NCI-H2107 treated with DMSO at 0.1 percent for 48 hours (cell line): ENCODE data around the gene SEMA3B.
"Not testable (repeated sequence)": the region's sequence is repeated elsewhere in the genome, so short reads cannot be mapped to it uniquely, and the experiment has no call there.

ENCODE experiments used
- DNase-seq: peaks from one replicate; lab custom pipeline; 2025; ENCODE audit not compliant: unreplicated experiment; lab: John Stamatoyannopoulos, UW

The SEMA3B gene

GRCh38 chr3:50237754-50238548 is 31.0 kb upstream of the SEMA3B start:
- no peak for DNase-seq

GRCh38 chr3:50238549-50239026 is 30.4 kb upstream of the SEMA3B start:
- DNase-seq: no peak

GRCh38 chr3:50239649-50240048 is 29.3 kb upstream of the SEMA3B start:
- no peak for DNase-seq

- no peak for DNase-seq
These were observed 27.8 kb upstream of the SEMA3B start for GRCh38 chr3:50241163-50241562.

DNA sequence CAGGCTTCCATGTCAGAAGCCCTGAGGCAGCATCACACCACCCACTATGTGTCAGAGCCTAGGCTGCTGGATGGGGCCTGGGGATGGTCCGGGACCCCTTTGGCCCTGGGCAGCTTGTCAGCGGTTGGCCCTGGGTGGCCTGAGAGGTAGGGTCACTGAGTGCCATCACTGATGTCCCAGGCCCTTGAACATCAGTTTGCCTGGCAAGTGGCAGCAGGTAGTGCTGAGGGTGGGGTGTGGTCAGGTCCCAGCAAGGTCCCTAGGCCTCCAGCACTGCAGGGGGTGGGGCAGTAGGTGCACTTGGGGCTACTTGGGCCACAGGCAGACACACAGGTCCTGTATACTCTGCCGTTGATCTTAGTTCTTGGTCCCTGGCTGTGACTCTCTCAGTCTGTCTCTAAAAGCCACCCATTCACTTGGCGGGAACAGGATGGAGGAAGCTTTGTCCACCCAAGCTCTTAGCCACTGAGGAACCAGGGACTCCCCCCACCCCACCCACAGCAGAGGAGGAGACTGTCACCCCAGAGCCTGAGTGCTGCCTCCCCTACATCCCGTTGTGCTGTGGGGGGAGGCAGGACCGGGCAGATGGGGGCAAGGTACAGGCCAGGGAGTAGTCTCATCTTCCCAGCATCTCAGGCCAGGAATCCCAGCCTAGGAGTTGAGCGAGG is 27.1 kb upstream of the SEMA3B start:
- no peak for DNase-seq

GRCh38 chr3:50242381-50242770 is 26.6 kb upstream of the SEMA3B start:
- no peak for DNase-seq

GRCh38 chr3:50242851-50243542 is 25.9 kb upstream of the SEMA3B start:
- no peak for DNase-seq

DNA sequence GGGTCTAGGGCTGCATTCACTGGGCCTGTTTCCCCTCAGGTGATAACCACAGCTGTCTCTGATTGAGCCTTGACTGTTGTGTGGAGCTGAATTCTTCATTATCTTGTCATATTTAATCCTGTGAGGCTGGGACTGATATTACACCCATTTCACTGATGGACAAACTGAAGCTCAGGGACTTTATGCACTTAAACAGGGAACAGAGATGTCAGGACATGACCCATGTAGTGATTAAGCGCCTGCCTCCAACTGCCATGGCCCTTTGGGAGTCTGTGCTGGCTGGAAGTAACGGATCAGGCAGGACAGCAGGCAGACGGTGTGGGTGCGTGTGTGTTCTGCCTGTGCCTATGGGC is 25.4 kb upstream of the SEMA3B start:
- DNase-seq: no peak

GRCh38 chr3:50244813-50245212 is 24.1 kb upstream of the SEMA3B start:
- not testable (repeated sequence) for DNase-seq

GRCh38 chr3:50245251-50245745 is 23.6 kb upstream of the SEMA3B start:
- DNase-seq: no peak

DNA sequence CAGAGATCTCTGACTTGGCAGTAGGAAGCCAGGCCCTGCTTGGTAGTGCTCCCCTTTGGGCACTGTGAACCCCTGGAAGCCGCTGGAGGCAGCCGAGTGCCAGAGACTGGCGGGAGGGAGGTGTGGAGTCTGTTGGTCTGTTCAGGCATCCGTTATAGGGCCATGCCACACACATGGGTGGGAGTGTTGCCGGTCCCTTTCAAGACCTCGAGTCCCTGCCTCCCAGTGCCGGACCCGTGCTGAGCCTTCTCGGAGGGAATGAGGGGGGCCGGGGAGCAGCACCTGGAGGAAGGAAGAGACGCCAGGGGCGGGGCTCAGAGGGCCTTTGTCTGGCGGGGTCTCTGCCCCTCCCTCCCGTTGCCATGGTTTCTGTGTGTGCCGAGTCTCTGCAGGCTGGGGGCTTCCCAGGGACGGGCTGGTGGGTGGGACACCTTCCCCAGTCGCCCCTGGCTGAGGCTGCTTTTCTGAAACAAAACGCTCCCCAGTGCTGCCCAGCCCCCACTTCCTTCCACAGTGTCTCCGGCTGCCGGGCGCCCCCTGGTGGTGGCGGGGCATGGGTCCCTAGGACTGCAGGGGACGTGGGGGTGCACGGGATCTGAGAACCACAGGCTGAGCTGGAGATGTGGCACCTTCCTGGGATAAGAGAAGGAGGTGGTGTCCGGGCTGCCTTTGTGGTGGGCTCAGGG is 23.0 kb upstream of the SEMA3B start:
- DNase-seq: peak; percentile 29

GRCh38 chr3:50246517-50246954 is 22.4 kb upstream of the SEMA3B start:
- no peak for DNase-seq

GRCh38 chr3:50248387-50248786 is 20.6 kb upstream of the SEMA3B start:
- DNase-seq: no peak

DNA sequence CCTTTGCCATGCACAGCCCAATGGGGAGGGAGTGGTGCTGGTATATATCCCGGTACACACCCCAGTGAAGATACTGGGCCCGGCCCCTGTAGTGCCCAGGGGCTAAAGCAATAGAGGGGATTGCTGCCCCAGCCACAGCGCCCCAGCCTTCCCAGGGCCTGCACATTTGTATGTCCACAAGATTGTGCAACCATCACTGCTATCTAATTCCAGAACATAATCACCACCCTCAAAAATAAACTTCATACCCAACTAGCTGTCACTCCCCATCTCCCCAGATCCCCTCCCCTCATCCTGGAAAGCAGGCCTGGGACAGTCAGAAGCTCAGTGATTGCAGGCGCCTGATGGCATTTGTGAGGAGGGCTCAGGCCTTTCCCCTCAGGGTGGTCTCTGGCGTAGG is 19.5 kb upstream of the SEMA3B start:
- no peak for DNase-seq

GRCh38 chr3:50250514-50250913 is 18.4 kb upstream of the SEMA3B start:
- DNase-seq: no peak

- no peak for DNase-seq
These were observed 17.7 kb upstream of the SEMA3B start for GRCh38 chr3:50251220-50251619.

- DNase-seq: no peak
These were observed 14.2 kb upstream of the SEMA3B start for GRCh38 chr3:50254577-50255250.

DNA sequence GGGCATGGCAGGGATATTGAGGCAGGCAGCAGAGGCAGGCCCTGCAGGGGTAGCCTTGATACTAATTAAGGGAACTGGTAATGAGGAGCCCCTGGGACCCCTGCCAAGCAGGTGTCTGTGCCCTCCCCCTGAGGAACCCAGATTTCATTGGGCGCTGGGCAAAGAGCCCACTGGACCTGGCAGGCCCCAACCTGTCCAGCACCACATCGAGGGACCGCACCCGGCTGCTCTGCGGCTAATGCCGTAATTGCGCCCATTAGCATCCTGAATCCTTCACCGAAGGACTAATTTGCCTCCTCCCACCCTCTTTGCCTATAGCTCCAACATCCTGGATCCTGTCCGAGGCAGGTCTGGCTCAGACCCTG is 13.7 kb upstream of the SEMA3B start:
- DNase-seq: no peak

GRCh38 chr3:50256978-50257890 is 11.7 kb upstream of the SEMA3B start:
- no peak for DNase-seq
